Measurements from ENCODE around the gene DNAJB2. TPM values are rescaled to one million over a fixed set of nuclear protein-coding genes. Genes with fewer than 3 reads are reported as not detected.

DNAJB2 gene
- total and polyA plus RNA-seq, 2 of the 8 experiments (the other 6 are each of a cell fraction or from before 2014, with no cell fraction given) = 21.0 to 26.3 TPM

DNA sequence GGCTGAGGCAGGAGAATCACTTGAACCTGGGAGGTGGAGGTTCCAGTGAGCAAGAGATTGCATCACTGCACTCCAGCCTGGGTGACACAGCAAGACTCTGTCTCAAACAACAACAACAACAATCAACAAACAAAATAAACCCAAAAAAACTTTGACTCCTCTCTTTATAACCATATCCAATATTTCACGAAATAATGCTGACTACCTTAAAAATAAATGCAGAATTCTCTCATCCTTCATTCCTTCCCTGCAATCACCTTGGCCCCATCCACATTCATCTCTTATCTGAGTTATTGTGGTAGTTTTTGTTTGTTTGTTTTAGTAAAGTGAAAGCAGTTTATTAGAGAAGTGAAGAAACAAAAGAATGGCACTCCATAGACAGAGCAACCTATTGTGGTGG lies 26.9 kb downstream of the DNAJB2 start:
- Histone ChIP-seq H3K4me1 (replicated peaks in 1 of 4; ENCODE audit: control insufficient read depth in 3 of 4, insufficient read depth in 4 of 4, low read length in 3 of 4) (peaks cover 0 to 9% (median 4%) of the 10 kb centered on the region in 4 experiments; a peak in 5 of 7 replicates), H3K27ac (ENCODE audit: low read depth, low read length) (no peak overlapping the region), H3K9ac (replicated peaks in 1 of 4; ENCODE audit: extremely low read depth in 1 of 4, low read depth in 3 of 4, low read length in 3 of 4) (no peak overlapping the region), H4K91ac (replicated peaks; ENCODE audit: insufficient read length, low read length) (no peak overlapping the region), H3K79me1 (ENCODE audit: low read depth, low read length) (no peaks in the 10 kb centered on the region), H3K56ac (replicated peaks; ENCODE audit: insufficient read length, low read depth, low read length) (no peak overlapping the region), H3K18ac (ENCODE audit: extremely low read depth, low read length) (no peak overlapping the region), H3K23me2 (ENCODE audit: low read depth, low read length) (peaks cover 11% of the 10 kb centered on the region; the same call in 1 of the 2 replicates), H2BK20ac (ENCODE audit: low read length) (no peak overlapping the region), H3K4me2 (ENCODE audit: insufficient read depth in 1 of 2, low read depth in 2 of 2, low read length in 2 of 2) (no peak overlapping the region), H4K8ac (ENCODE audit: extremely low read depth, insufficient read depth, low read length) (no peak overlapping the region), H2AFZ (ENCODE audit: low read length) (no peak overlapping the region), H3K4ac (replicated peaks; ENCODE audit: insufficient read length, low read depth, low read length) (no peak overlapping the region), H3K79me2 (ENCODE audit: control insufficient read depth in 1 of 2, insufficient read depth in 2 of 2, low read length in 2 of 2) (no peaks in the 10 kb centered on the region), H3K14ac (ENCODE audit: insufficient read length) (no peak overlapping the region), H3K36me3 (ENCODE audit: control insufficient read depth in 2 of 4, insufficient read depth in 4 of 4, low read length in 3 of 4) (no peaks in the 10 kb centered on the region), H3K4me3 (ENCODE audit: extremely low read depth in 1 of 4, insufficient read depth in 2 of 4, low read depth in 3 of 4, low read length in 4 of 4) (no peak overlapping the region), H3K27me3 (replicated peaks in 1 of 4; ENCODE audit: control insufficient read depth in 3 of 4, extremely low read depth in 1 of 4, insufficient read depth in 3 of 4, low read length in 3 of 4) (peaks cover 0 to 14% (median 12%) of the 10 kb centered on the region in 4 experiments; a peak in 4 of 7 replicates), H2BK5ac (ENCODE audit: low read depth, low read length) (no peak overlapping the region), H2AK5ac (ENCODE audit: low read depth, low read length) (no peak overlapping the region), H2BK15ac (ENCODE audit: low read length) (no peak overlapping the region), H2BK12ac (ENCODE audit: low read depth, low read length) (no peak overlapping the region), H2BK120ac (replicated peaks; ENCODE audit: low read depth, low read length) (no peak overlapping the region), H3K9me3 (ENCODE audit: insufficient read depth in 2 of 2, low read depth in 1 of 2, low read length in 1 of 2) (no peaks in the 10 kb centered on the region), H4K5ac (ENCODE audit: insufficient read length, low read depth, low read length) (no peak overlapping the region), H4K20me1 (replicated peaks in 1 of 2; ENCODE audit: control insufficient read depth in 1 of 2, insufficient read depth in 2 of 2, low read length in 2 of 2) (peaks cover 0 to 1% of the 10 kb centered on the region in 2 experiments), H3K23ac (ENCODE audit: insufficient read length) (no peak overlapping the region)
- no peak for DNase-seq (ENCODE audit: low read depth in 1 of 2, low spot score in 2 of 2)
- FAIRE-seq = no peak
- TF ChIP-seq FOSL1 (IDR thresholded peaks at IDR 0.05; ENCODE audit: insufficient read depth, low read depth, low read length) (no peak), SRF (IDR thresholded peaks at IDR 0.05; ENCODE audit: low read depth, low read length) (no peak), GTF2F1 (IDR thresholded peaks at IDR 0.05; ENCODE audit: borderline replicate concordance, low read depth, low read length) (no peak), BRCA1 (IDR thresholded peaks at IDR 0.05; ENCODE audit: low read depth, low read length) (no peak), TCF12 (IDR thresholded peaks at IDR 0.05; ENCODE audit: low read depth, low read length) (no peak), TAF1 (IDR thresholded peaks at IDR 0.05; ENCODE audit: low read depth, low read length) (no peak), SUZ12 (IDR thresholded peaks at IDR 0.05; ENCODE audit: low read length) (no peak), NRF1 (IDR thresholded peaks at IDR 0.05; ENCODE audit: low read depth, low read length) (no peak)
- TF ChIP-seq, protein P1, sequence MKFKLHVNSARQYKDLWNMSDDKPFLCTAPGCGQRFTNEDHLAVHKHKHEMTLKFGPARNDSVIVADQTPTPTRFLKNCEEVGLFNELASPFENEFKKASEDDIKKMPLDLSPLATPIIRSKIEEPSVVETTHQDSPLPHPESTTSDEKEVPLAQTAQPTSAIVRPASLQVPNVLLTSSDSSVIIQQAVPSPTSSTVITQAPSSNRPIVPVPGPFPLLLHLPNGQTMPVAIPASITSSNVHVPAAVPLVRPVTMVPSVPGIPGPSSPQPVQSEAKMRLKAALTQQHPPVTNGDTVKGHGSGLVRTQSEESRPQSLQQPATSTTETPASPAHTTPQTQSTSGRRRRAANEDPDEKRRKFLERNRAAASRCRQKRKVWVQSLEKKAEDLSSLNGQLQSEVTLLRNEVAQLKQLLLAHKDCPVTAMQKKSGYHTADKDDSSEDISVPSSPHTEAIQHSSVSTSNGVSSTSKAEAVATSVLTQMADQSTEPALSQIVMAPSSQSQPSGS (IDR thresholded peaks at IDR 0.05; ENCODE audit: low read length) = no peak
- ChIA-PET POLR2A (ENCODE audit: partially characterized antibody) (interaction anchor here (1.3 kb wide), 1 partner anchor 11 kb away, joined by 4 read pairs; no protein-coding TSS in a partner anchor), CTCF (ENCODE audit: partially characterized antibody) (interaction anchor here (1.2 to 13.4 kb wide), 3 partner anchors 14 to 29 kb away, joined by 3 to 82 read pairs (median 6); no protein-coding TSS in a partner anchor)
- WGBS, 2 experiments (ENCODE audit: extremely low coverage in 1 of 2, insufficient coverage in 1 of 2, insufficient read length in 1 of 2, insufficient replicate concordance in 2 of 2, low coverage in 1 of 2, low lambda C conversion rate in 2 of 2, missing lambda C conversion rate in 1 of 2) = 86 to 100% methylated on average over 1 of the region's 1 CpG

Measured in H1 (cell line).